Measurements from ENCODE around the gene FIZ1. TPM values are rescaled to one million over a fixed set of nuclear protein-coding genes. Genes with fewer than 3 reads are reported as not detected.
A peak's percentile ranks its signal among the peaks of the same experiment; 100 is the strongest.

Gene FIZ1
- polyA plus RNA-seq, 12 donors: 9.2 to 16.3 (median 11.0) TPM; not detected in 1

- no peak for DNase-seq
Observed at GRCh38 chr19:55615543-55616394, 16.5 kb upstream of the FIZ1 start.

- no peak for DNase-seq
Observed at GRCh38 chr19:55614711-55615542, 15.6 kb upstream of the FIZ1 start.

GRCh38 chr19:55613930-55614710 lies 14.8 kb upstream of the FIZ1 start:
- no peak for DNase-seq

- no peak for DNase-seq
Observed at GRCh38 chr19:55613396-55613795, 14.1 kb upstream of the FIZ1 start.

GRCh38 chr19:55611983-55612645 lies 12.8 kb upstream of the FIZ1 start:
- no peak for DNase-seq

- DNase-seq: no peak
Observed at GRCh38 chr19:55611300-55611982, 12.1 kb upstream of the FIZ1 start.

- no peak for DNase-seq
Observed at GRCh38 chr19:55609326-55609725, 10.0 kb upstream of the FIZ1 start.

- DNase-seq: no peak
Observed at GRCh38 chr19:55606817-55607216, 7.5 kb upstream of the FIZ1 start.

GRCh38 chr19:55606471-55606787 lies 7.1 kb upstream of the FIZ1 start:
- no peak for DNase-seq

GRCh38 chr19:55605637-55606470 lies 6.5 kb upstream of the FIZ1 start, which contains the start of gene ZNF865:
Gene ZNF865, plus strand, starts transcription at chr19:55605647. Its CDS starts 7,972 bp downstream, at chr19:55613619.
- peak; percentile 79 for DNase-seq

GRCh38 chr19:55605207-55605636 lies 5.9 kb upstream of the FIZ1 start:
- peak; percentile 97 for DNase-seq

- no peak for DNase-seq
Observed at GRCh38 chr19:55603581-55604292, 4.4 kb upstream of the FIZ1 start.

- no peak for DNase-seq
Observed at GRCh38 chr19:55603115-55603514, 3.8 kb upstream of the FIZ1 start.

- DNase-seq: no peak
Observed at GRCh38 chr19:55602104-55603001, 3.0 kb upstream of the FIZ1 start.

GRCh38 chr19:55601084-55601483 lies 1.8 kb upstream of the FIZ1 start:
- no peak for DNase-seq

GRCh38 chr19:55600662-55601028 lies 1.3 kb upstream of the FIZ1 start:
- DNase-seq: no peak

- peak; percentile 96 for DNase-seq
Observed at GRCh38 chr19:55599842-55600661, 735 bp upstream of the FIZ1 start, which contains the start of gene ZNF524. Gene ZNF524, plus strand, starts transcription at chr19:55600288. Its CDS starts 1,825 bp downstream, at chr19:55602113.

All from muscle of arm (tissue), 12 donors.